Measurements from ENCODE around the gene KCNQ5.

Gene KCNQ5

DNA sequence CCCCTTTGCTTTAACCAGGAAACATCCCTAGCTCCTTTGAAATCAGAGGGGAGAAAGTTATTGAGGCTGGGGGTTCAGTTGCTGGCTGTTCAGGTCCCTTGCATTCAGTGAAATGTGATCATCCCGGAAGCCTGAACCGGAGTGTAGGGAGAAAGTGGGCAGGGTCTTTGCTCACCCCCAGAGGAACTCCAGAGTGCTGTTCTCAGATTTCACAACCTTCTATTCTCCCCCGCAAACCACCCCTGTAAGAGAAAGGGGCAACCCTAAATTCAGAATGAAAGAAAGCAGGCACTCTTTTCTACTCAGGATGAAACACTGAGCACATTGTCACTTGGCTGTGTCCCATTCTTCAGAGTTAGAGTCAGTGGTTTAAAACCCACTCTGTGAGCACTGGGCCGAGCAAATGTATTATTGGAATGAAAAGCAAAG lies 463.6 kb downstream of the KCNQ5 start:
- H3K27ac ChIP-seq, result no peak overlapping the region
- no peak for DNase-seq
- no peaks in the 10 kb centered on the region for H3K27me3 ChIP-seq (ENCODE audit: insufficient read depth, low read depth, severe bottlenecking)
- TF ChIP-seq, protein P1, sequence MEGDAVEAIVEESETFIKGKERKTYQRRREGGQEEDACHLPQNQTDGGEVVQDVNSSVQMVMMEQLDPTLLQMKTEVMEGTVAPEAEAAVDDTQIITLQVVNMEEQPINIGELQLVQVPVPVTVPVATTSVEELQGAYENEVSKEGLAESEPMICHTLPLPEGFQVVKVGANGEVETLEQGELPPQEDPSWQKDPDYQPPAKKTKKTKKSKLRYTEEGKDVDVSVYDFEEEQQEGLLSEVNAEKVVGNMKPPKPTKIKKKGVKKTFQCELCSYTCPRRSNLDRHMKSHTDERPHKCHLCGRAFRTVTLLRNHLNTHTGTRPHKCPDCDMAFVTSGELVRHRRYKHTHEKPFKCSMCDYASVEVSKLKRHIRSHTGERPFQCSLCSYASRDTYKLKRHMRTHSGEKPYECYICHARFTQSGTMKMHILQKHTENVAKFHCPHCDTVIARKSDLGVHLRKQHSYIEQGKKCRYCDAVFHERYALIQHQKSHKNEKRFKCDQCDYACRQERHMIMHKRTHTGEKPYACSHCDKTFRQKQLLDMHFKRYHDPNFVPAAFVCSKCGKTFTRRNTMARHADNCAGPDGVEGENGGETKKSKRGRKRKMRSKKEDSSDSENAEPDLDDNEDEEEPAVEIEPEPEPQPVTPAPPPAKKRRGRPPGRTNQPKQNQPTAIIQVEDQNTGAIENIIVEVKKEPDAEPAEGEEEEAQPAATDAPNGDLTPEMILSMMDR (IDR thresholded peaks at IDR 0.05; ENCODE audit: low read depth, low read length), result no peak
- no peaks in the 10 kb centered on the region for H3K9me3 ChIP-seq (ENCODE audit: severe bottlenecking)
- H3K4me3 ChIP-seq (ENCODE audit: low read depth, low read length), result no peak overlapping the region
- no peaks in the 10 kb centered on the region; the same call in none of the 2 replicates for H3K36me3 ChIP-seq

DNA sequence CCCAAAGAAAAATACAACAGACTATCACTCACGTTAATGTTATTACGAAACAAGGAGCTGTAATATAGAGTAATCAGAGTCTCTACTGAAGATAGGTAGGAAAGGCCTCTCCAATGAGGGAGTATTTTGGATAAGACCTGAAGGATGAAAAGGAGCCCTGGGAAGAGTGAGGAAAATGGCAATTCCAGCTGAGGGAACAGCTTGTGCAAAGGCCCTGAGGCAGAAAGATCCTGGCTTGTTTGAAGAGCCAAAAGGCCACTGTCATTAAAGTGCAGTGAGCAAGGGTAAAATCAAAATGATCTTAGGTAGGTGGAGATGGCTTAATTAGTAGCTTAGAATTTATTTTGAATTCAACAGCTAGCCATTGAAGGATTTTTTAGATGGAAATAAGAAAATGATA lies 464.9 kb downstream of the KCNQ5 start:
- TF ChIP-seq, protein P1 (IDR thresholded peaks at IDR 0.05; ENCODE audit: low read depth, low read length), result no peak
- no peaks in the 10 kb centered on the region for H3K27me3 ChIP-seq (ENCODE audit: insufficient read depth, low read depth, severe bottlenecking)
- no peak overlapping the region for H3K27ac ChIP-seq

DNA sequence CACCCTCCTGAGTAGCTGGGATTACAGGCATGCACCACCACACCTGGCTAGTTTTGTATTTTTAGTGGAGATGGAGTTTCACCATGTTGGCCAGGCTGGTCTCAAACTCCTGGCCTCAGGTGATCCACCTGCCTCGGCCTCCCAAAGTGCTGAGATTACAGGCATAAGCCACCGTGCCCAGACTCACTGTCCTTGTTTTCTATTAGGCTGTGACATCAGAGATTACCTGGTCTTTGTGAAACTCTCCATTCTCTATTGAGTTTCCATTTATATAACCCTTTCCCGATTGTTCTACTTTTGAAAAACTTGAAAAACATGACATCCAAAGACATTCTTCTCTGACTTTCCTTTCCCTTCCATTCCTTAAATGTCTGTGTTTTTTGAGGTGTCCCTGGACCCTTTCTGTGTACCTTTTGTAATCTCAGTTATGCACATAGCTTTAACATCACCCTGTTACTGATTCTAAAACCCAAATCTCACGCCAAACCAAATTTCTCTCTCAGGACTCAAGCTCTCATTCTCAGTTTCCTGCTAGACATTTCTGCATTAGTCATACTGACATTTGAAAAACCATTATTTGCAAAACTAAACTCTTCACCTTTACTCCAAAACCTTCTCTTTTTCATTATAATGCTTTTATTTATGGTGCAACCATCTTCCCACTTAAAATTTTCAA lies 466.4 kb downstream of the KCNQ5 start:
- H3K36me3 ChIP-seq, result no peaks in the 10 kb centered on the region; the same call in none of the 2 replicates
- no peak overlapping the region for H3K27ac ChIP-seq
- DNase-seq, result no peak
- TF ChIP-seq, protein P1 (IDR thresholded peaks at IDR 0.05; ENCODE audit: low read depth, low read length), result no peak
- no peaks in the 10 kb centered on the region for H3K27me3 ChIP-seq (ENCODE audit: insufficient read depth, low read depth, severe bottlenecking)
- no peak overlapping the region for H3K4me3 ChIP-seq (ENCODE audit: low read depth, low read length)
- no peaks in the 10 kb centered on the region for H3K9me3 ChIP-seq (ENCODE audit: severe bottlenecking)

More for the DNA sequence above, 464.9 kb downstream of the KCNQ5 start:
- Histone ChIP-seq H3K9me3 (ENCODE audit: severe bottlenecking) (no peaks in the 10 kb centered on the region), H3K36me3 (no peaks in the 10 kb centered on the region; the same call in none of the 2 replicates), H3K4me3 (ENCODE audit: low read depth, low read length) (no peak overlapping the region)
- DNase-seq, result no peak

DNA sequence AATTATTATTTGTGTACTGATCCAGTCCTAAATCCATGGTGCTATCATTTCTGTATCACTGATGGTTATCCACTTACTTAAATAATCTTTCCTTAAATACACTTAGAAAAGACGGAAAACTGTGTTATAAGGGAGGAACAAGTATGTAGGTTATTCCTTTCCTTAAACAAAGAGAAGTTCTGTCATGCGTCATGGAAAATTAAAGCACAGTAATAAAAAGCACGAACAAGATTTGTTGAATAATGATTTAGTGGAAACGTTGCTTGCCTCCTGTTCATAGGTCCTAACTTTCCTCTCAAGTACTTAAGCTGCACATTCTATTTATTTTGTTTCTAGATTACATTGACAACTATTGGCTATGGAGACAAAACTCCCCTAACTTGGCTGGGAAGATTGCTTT lies 483.1 kb downstream of the KCNQ5 start:
- no peaks in the 10 kb centered on the region for H3K27me3 ChIP-seq (ENCODE audit: insufficient read depth, low read depth, severe bottlenecking)
- H3K36me3 ChIP-seq, result peaks cover 5% of the 10 kb centered on the region; the same call in 1 of the 2 replicates
- no peaks in the 10 kb centered on the region for H3K9me3 ChIP-seq (ENCODE audit: severe bottlenecking)
- DNase-seq, result no peak
- H3K4me3 ChIP-seq (ENCODE audit: low read depth, low read length), result no peak overlapping the region
- no peak overlapping the region for H3K27ac ChIP-seq
- TF ChIP-seq, protein P1 (IDR thresholded peaks at IDR 0.05; ENCODE audit: low read depth, low read length), result no peak

DNA sequence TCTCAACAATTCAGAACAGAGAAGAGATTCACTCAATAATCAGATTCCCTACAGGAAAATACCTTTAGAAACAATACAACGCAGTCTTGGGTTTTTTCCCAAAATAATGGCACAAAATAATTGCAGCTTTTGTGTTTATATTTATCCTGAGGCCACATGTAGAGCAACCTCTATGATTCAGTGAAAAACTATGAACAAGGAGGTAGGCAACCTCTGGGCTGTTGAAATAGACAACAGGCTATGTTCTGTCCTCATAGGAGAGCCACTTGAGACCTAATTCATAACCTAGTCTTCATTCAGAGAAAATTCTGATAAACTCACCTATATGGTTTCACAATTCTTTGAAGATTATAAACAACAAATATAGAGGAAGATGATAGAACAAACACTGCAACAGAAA lies 485.2 kb downstream of the KCNQ5 start:
- TF ChIP-seq, protein P1 (IDR thresholded peaks at IDR 0.05; ENCODE audit: low read depth, low read length), result no peak
- no peak overlapping the region for H3K27ac ChIP-seq
- no peak overlapping the region for H3K4me3 ChIP-seq (ENCODE audit: low read depth, low read length)
- peaks cover 7% of the 10 kb centered on the region; the same call in 1 of the 2 replicates for H3K36me3 ChIP-seq
- H3K9me3 ChIP-seq (ENCODE audit: severe bottlenecking), result no peaks in the 10 kb centered on the region
- H3K27me3 ChIP-seq (ENCODE audit: insufficient read depth, low read depth, severe bottlenecking), result no peaks in the 10 kb centered on the region
- no peak for DNase-seq

DNA sequence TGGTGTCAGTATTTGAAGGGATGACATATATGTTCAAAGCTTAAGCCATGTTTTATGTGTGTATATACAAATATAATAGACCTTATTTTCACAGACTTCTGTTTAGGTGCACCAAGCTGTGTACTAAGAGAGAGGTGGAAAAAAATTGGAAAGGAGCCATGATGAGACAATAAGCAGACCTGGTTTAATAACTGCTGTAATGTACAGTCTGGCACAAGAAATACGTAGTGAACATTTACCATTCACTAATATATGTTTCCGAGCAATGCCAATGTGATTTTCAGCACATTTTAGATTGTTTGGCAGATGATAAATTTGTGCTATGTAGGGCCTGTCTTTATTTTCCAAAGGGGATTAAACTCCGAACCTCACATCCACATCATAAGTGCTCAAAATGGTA lies 487.1 kb downstream of the KCNQ5 start:
- no peak for DNase-seq
- Histone ChIP-seq H3K36me3 (peaks cover 7% of the 10 kb centered on the region; the same call in 1 of the 2 replicates), H3K9me3 (ENCODE audit: severe bottlenecking) (no peaks in the 10 kb centered on the region), H3K4me3 (ENCODE audit: low read depth, low read length) (no peak overlapping the region), H3K27me3 (ENCODE audit: insufficient read depth, low read depth, severe bottlenecking) (no peaks in the 10 kb centered on the region), H3K27ac (no peak overlapping the region)
- TF ChIP-seq, protein P1 (IDR thresholded peaks at IDR 0.05; ENCODE audit: low read depth, low read length), result no peak
